Activated B cell treated with CpG ODN at 0.5 μM for 24 hours (primary cell): Measurements from ENCODE around the gene ITGA11. TPM values are rescaled to one million over a fixed set of nuclear protein-coding genes. Genes with fewer than 3 reads are reported as not detected.

Experiments
- ATAC-seq: fragments of 200-7000 bp; cut with Tn5 transposase; one replicate; pipeline ENCODE4 v1.10.0; 2021; ENCODE audit warnings: low read depth, mild to moderate bottlenecking, moderate library complexity
- CTCF ChIA-PET: fragments of 350-600 bp; sonication (Branson Sonifier 250); formaldehyde crosslinking; loops from one replicate; lab custom pipeline; 2021; ENCODE audit warnings: antibody characterized with exemption; lab: Charles Lee
- POLR2A ChIA-PET: fragments of 350-600 bp; sonication (Branson Sonifier 250); formaldehyde crosslinking; loops from one replicate; lab custom pipeline; 2021; ENCODE audit warnings: antibody characterized with exemption; lab: Charles Lee
- DNase-seq: peaks from one replicate; pipeline ENCODE4 v3.0.0; 2022
- H3K27ac Mint-ChIP-seq: one replicate; pipeline ENCODE4 v1.8.0; 2020; ENCODE audit warnings: mixed read lengths
- H3K27me3 Mint-ChIP-seq: one replicate; pipeline ENCODE4 v1.8.0; 2021; ENCODE audit warnings: mixed read lengths
- H3K36me3 Mint-ChIP-seq: one replicate; pipeline ENCODE4 v1.8.0; 2021; ENCODE audit warnings: low read depth, mixed read lengths
- H3K4me1 Mint-ChIP-seq: one replicate; pipeline ENCODE4 v1.8.0; 2021; ENCODE audit warnings: mixed read lengths
- H3K4me3 Mint-ChIP-seq: one replicate; pipeline ENCODE4 v1.8.0; 2020; ENCODE audit warnings: mild to moderate bottlenecking, mixed read lengths
- H3K9me3 Mint-ChIP-seq: one replicate; pipeline ENCODE4 v1.8.0; 2020; ENCODE audit warnings: mixed read lengths
- intact Hi-C: fragments of 100-400 bp; cut with micrococcal nuclease; formaldehyde crosslinking; loops from one replicate; pipeline ENCODE4 v1.15.1; 2024
- total RNA-seq: library from RNA; stranded (reverse); gene quantifications from 2 replicates; pipeline ENCODE4 v1.2.3, GENCODE V29; 2022
- TF ChIP-seq, protein P1 (sequence below): fragments of 200-600 bp; IDR thresholded peaks from one replicate; pipeline ENCODE4 v1.8.0; 2022; ENCODE audit warnings: antibody characterized with exemption, mild to moderate bottlenecking

Gene ITGA11
- total RNA-seq, 1 donor from 2014 or later, result not detected

DNA sequence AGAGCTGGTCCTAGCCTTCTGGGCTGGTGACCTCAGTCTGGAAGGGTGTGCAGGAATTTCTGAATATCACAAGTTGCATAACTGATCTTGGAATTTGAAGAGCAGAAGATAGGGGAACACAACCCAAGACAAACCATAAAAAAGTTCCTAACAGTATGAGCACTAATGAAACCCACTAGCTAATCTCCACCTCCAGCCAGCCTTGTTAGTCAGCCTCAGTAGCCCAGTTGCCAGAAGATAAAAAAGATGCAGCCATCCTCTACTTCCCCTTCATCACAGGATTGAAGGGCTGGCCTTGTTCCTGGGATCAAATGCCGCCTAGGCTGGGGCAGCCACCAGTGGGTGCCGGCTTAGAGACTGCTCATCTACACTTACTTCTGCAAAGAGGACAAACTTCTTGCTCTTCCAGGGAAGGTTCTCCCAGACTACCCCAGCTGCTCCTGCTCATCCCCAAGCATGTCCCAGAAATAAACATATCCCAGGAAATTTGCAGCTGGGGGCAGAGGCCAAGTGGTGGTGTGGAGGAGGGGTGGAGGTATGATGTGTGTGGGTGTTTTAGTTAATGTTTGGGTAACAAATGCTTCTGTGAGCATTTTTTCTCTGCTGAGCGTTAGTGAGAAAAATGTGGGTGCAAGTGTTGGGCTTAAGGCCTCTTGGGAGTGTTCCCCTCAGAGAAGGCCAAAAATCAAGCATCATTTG lies 9.2 kb upstream of the ITGA11 start:
- intact Hi-C loops, result no loop called here
- DNase-seq, result no peak
- H3K27ac Mint-ChIP-seq, result no peak overlapping the region
- H3K4me1 Mint-ChIP-seq, result no peaks in the 10 kb centered on the region
- TF ChIP-seq, protein P1, sequence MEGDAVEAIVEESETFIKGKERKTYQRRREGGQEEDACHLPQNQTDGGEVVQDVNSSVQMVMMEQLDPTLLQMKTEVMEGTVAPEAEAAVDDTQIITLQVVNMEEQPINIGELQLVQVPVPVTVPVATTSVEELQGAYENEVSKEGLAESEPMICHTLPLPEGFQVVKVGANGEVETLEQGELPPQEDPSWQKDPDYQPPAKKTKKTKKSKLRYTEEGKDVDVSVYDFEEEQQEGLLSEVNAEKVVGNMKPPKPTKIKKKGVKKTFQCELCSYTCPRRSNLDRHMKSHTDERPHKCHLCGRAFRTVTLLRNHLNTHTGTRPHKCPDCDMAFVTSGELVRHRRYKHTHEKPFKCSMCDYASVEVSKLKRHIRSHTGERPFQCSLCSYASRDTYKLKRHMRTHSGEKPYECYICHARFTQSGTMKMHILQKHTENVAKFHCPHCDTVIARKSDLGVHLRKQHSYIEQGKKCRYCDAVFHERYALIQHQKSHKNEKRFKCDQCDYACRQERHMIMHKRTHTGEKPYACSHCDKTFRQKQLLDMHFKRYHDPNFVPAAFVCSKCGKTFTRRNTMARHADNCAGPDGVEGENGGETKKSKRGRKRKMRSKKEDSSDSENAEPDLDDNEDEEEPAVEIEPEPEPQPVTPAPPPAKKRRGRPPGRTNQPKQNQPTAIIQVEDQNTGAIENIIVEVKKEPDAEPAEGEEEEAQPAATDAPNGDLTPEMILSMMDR, result no peak
- ATAC-seq, result no peak
- H3K9me3 Mint-ChIP-seq, result no peaks in the 10 kb centered on the region
- peaks cover 49% of the 10 kb centered on the region for H3K27me3 Mint-ChIP-seq
- ChIA-PET POLR2A (no interaction called here), CTCF (no interaction called here)
- H3K36me3 Mint-ChIP-seq, result no peaks in the 10 kb centered on the region
- H3K4me3 Mint-ChIP-seq, result no peak overlapping the region

DNA sequence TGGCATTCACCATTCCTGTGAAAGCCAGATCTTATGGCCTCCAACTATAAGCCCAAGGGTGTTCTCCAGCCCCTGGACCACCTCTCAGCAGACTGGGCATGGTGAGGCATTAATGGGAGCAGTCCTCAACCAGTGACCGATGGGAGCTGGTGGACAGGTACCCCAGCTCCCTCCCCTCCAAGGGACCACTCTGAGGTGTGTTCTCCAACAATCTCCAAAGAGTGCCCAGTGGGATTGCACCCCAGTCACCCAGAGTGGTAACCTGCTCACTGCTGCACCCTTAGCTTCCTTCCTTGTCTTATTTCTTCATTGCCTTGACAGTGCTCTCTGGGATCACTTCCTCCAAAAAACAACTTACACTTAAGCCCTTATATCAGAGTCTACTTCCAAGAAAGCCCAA lies 8.2 kb upstream of the ITGA11 start:
- no peak overlapping the region for H3K4me3 Mint-ChIP-seq
- DNase-seq (no peak), ATAC-seq (no peak)
- POLR2A ChIA-PET, result no interaction called here
- H3K27ac Mint-ChIP-seq, result no peak overlapping the region
- intact Hi-C loops, result no loop called here
- no peaks in the 10 kb centered on the region for H3K36me3 Mint-ChIP-seq
- no peaks in the 10 kb centered on the region for H3K9me3 Mint-ChIP-seq
- TF ChIP-seq, protein P1, result no peak
- peaks cover 49% of the 10 kb centered on the region for H3K27me3 Mint-ChIP-seq
- CTCF ChIA-PET, result no interaction called here
- H3K4me1 Mint-ChIP-seq, result no peaks in the 10 kb centered on the region

DNA sequence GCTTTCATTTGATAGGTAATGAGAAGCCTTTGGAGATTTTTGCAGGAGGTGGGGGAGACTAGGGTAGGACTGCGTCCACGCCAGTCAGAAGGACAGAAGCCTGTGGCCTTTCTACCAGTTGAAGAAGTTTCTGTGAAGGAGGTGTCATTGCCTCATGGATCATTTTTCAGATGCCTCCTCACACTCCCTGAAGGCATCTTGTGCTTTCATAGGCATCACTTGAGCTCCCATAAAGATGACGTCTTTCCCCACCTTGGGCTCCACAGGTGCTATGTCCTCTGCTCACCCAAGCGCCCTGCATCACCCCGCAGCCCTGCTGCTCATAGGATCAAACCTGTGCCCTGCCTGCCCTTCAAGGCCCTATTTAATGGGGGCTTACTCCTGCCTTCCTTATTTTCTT lies 7.5 kb upstream of the ITGA11 start:
- H3K9me3 Mint-ChIP-seq, result no peaks in the 10 kb centered on the region
- no peaks in the 10 kb centered on the region for H3K36me3 Mint-ChIP-seq
- POLR2A ChIA-PET, result no interaction called here
- intact Hi-C loops, result no loop called here
- TF ChIP-seq, protein P1, result no peak
- peaks cover 53% of the 10 kb centered on the region for H3K27me3 Mint-ChIP-seq
- no peak for ATAC-seq
- no peaks in the 10 kb centered on the region for H3K4me1 Mint-ChIP-seq
- no peak overlapping the region for H3K27ac Mint-ChIP-seq
- DNase-seq, result no peak
- no peak overlapping the region for H3K4me3 Mint-ChIP-seq
- CTCF ChIA-PET, result no interaction called here

DNA sequence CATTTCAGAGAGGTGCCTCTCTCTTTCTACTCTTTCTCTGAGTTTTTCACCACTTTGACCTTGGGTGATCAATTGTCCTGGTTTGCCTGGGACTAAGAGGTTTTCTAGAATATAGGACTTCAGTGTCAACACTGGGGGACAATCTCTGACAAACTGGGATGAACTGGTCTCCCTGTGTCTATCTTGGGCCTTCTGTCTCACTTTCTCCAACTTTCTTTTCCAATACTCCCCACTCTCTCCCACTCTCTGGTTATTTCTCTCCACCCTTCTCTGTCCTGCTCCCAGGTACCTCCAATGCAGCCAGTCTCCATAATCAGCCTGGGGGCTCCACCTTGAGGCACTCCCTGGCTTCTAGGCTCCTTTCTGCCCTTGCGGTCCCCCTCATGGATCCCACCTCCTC lies 4.7 kb upstream of the ITGA11 start:
- no peak overlapping the region for H3K27ac Mint-ChIP-seq
- H3K27me3 Mint-ChIP-seq, result peaks cover 58% of the 10 kb centered on the region
- CTCF ChIA-PET, result no interaction called here
- no peaks in the 10 kb centered on the region for H3K36me3 Mint-ChIP-seq
- H3K4me1 Mint-ChIP-seq, result peaks cover 6% of the 10 kb centered on the region
- POLR2A ChIA-PET, result no interaction called here
- ATAC-seq (no peak), DNase-seq (no peak)
- no peak overlapping the region for H3K4me3 Mint-ChIP-seq
- TF ChIP-seq, protein P1, result no peak
- intact Hi-C loops, result no loop called here
- no peaks in the 10 kb centered on the region for H3K9me3 Mint-ChIP-seq

DNA sequence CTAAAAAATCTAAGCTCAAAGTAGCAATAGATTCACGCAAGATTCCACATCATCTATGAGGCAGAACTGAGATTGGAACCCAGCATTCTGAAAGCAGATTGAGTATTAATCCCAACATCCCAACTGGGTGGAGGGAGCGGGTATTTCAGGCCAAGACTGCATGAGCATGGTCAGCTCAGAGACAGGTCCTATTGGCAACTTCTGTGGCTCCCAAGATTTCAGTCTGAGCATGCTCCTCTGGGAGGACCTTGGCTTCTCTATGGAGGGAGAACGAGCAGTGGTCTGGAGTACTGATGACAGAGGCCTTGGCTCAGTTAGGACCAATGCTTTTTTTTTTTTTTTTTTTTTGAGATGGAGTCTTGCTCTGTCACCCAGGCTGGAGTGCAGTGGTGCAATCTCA lies 4.0 kb upstream of the ITGA11 start:
- H3K36me3 Mint-ChIP-seq, result no peaks in the 10 kb centered on the region
- CTCF ChIA-PET, result no interaction called here
- no peak overlapping the region for H3K4me3 Mint-ChIP-seq
- intact Hi-C loops, result no loop called here
- POLR2A ChIA-PET, result no interaction called here
- no peak for DNase-seq
- ATAC-seq, result no peak
- TF ChIP-seq, protein P1, result no peak
- H3K27me3 Mint-ChIP-seq, result peaks cover 55% of the 10 kb centered on the region
- peaks cover 6% of the 10 kb centered on the region for H3K4me1 Mint-ChIP-seq
- H3K9me3 Mint-ChIP-seq, result no peaks in the 10 kb centered on the region
- H3K27ac Mint-ChIP-seq, result no peak overlapping the region
